Pancreas (tissue), 10 donors: Measurements from ENCODE around the gene F7. TPM values are rescaled to one million over a fixed set of nuclear protein-coding genes. Genes with fewer than 3 reads are reported as not detected.

Source experiments
- ATAC-seq, 4 donors: fragments of 200-7000 bp; cut with Tn5 transposase; one replicate each; pipeline versions ENCODE4 v1.8.0 to v1.9.1; 2020; ENCODE audit warnings: mild to moderate bottlenecking in 4 of 4, moderate library complexity in 4 of 4
- DNase-seq, 6 donors: peaks; one replicate each; pipeline ENCODE4 v3.0.0-alpha.2; 2020
- FAIRE-seq: peaks from 2 replicates; lab custom pipeline; 2012; peaks lifted over from hg19 to GRCh38; lab: Jason Lieb, UNC
- H3K27ac ChIP-seq, 4 donors: fragments of 200-600 bp; sonication (generic); 1 replicate in 3 of 4; 2 replicates in 1 of 4; pipeline versions ENCODE4 v1.5.0 to v1.8.0; 2020
- H3K27me3 ChIP-seq, 4 donors: fragments of 200-600 bp; one replicate each; pipeline ENCODE4 v1.8.0; 2021
- H3K36me3 ChIP-seq, 3 donors: fragments of 200-600 bp; sonication (generic) in 1 of 3; one replicate each; pipeline versions ENCODE4 v1.5.0 to v1.8.0; 2020 to 2021
- H3K4me1 ChIP-seq, 3 donors: fragments of 200-600 bp; one replicate each; pipeline ENCODE4 v1.8.0; 2021
- H3K4me3 ChIP-seq, 4 donors: fragments of 200-600 bp; sonication (generic) in 2 of 4; one replicate each; pipeline versions ENCODE4 v1.5.0 to v1.8.0; 2020 to 2021
- H3K9me3 ChIP-seq, 4 donors: fragments of 200-600 bp; one replicate each; pipeline ENCODE4 v1.8.0; 2021
- WGBS, 2 donors: extraction: QIAGEN DNeasy Blood & Tissue Kit; methylation state at CpG; one replicate each; pipeline ENCODE4 v1.1.7; 2013; 5-methylcytosine and 5-hydroxymethylcytosine counted together
- intact Hi-C, 3 donors: fragments of 100-400 bp; cut with DNase I; formaldehyde crosslinking; loops; one replicate each; pipeline versions ENCODE4 v1.11.1 to v1.14.2; 2022
- polyA plus RNA-seq, 2 donors: library from polyadenylated mRNA; stranded (reverse); fragments of 200-250 nt; gene quantifications; one replicate each; pipeline ENCODE4 v1.2.3, GENCODE V29; 2013
- total RNA-seq, 6 donors: library from RNA; stranded (reverse); fragmentation: NEBNext Ultra II Directional in 4 of 6; extraction: Animal tissue kit (Norgen Biotek cat#: 25700) in 4 of 6; gene quantifications; one replicate each; pipeline versions ENCODE4 v1.2.1 to v1.2.4, GENCODE V29; 2021 to 2023
- TF ChIP-seq, protein P1 (sequence below), 4 donors: fragments of 200-600 bp; sonication (generic) in 3 of 4; IDR thresholded peaks; one replicate each; pipeline versions ENCODE4 v1.5.0 to v1.8.0; 2021; ENCODE audit warnings: antibody characterized with exemption in 4 of 4
- donor health status: healthy with polysubstance abuse.
- donor health status: DM: no; HTN: no; CAD: no; lungs with moderate emphysema.
- donor health status: DM: no; HTN: no; CAD: no.
- donor health status: control.
- donor health status: control.
- donor health status: Bipolar disorder and iron deficiency.
- donor health status: DM: yes; HTN: yes; CAD: no.
- donor health status: DM: no; HTN: no; CAD: no.
- donor health status: DM: no; HTN: no; CAD: no.
- donor health status: DM: yes; HTN: yes; CAD: no.

The F7 gene
- total and polyA plus RNA-seq, 8 donors, result 0.13 to 0.96 (median 0.23) TPM; not detected in 2

DNA sequence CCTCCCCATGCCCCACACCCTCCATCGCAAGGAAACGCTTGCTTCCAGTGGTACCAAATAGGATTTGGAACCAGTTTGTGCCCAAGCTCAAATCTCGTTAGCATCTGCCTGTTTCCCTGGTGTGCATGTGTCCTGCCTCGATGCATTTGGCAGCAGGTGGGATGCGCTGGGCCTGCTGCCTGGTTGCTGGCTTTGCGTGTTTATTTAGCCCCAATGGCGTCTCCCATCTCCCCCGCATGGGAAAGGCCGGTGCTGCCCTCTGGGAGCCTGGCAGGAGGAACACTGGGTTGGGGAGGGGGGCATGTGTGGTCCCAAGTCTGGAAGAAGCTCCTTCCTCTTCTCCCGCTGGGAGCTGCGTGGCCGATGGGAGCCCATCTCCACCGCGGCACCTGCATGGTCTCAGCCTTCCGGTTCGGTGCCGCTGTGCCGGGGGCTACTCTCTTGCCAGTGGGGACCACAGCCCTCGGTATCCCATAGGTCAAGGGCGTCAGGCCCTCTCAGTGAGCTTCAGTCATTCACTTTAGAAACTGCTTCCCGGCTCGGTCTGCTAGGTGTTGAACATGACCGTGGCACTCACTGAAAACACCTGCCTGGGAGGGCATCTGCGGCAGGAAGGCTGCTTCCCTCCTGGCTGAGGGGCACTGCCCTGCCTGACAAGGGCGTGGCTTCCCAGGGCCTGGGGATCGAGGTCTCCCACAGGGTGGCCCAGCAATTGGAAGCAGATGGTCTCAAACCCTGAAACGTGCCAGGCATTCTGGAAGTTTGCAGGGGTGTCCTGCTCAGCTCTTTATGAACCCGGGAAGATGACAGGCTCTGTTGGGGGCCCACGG lies 11.8 kb upstream of the F7 start:
- intact Hi-C loops, result no loop called here
- TF ChIP-seq, protein P1, sequence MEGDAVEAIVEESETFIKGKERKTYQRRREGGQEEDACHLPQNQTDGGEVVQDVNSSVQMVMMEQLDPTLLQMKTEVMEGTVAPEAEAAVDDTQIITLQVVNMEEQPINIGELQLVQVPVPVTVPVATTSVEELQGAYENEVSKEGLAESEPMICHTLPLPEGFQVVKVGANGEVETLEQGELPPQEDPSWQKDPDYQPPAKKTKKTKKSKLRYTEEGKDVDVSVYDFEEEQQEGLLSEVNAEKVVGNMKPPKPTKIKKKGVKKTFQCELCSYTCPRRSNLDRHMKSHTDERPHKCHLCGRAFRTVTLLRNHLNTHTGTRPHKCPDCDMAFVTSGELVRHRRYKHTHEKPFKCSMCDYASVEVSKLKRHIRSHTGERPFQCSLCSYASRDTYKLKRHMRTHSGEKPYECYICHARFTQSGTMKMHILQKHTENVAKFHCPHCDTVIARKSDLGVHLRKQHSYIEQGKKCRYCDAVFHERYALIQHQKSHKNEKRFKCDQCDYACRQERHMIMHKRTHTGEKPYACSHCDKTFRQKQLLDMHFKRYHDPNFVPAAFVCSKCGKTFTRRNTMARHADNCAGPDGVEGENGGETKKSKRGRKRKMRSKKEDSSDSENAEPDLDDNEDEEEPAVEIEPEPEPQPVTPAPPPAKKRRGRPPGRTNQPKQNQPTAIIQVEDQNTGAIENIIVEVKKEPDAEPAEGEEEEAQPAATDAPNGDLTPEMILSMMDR (IDR thresholded peaks at IDR 0.05), result no peak
- Histone ChIP-seq H3K4me3 (no peak overlapping the region), H3K9me3 (no peaks in the 10 kb centered on the region), H3K27ac (no peak overlapping the region), H3K4me1 (no peaks in the 10 kb centered on the region), H3K36me3 (peaks cover 0 to 13% (median 0%) of the 10 kb centered on the region in 3 donors), H3K27me3 (no peaks in the 10 kb centered on the region)
- DNase-seq (peak in 2 of 6 donors; percentile 13 to 53), ATAC-seq (no peak), FAIRE-seq (no peak)
- 82 to 85% methylated on average over 29 of the region's 29 CpGs for WGBS, 2 donors

DNA sequence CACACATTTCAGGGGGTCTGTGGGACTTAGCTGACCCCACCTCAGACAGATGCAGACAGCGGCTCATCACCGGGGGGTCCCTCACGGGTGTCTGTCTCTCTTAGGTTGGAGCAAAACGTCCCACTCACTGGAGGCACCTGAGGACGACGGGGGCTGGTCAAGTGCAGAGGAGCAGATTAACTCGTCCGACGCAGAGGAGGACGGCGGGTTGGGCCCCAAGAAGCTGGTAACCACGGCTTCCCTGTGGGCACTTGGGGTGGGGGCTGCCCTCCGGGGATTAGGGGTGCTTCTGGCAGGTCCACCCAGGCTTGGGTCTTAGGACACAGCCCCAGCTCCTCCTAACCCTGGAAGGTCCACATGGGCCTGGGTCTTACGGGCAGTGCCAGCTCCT lies 11.2 kb upstream of the F7 start:
- Histone ChIP-seq H3K27me3 (no peaks in the 10 kb centered on the region), H3K4me1 (no peaks in the 10 kb centered on the region), H3K4me3 (no peak overlapping the region), H3K27ac (no peak overlapping the region), H3K36me3 (peaks cover 0 to 10% (median 0%) of the 10 kb centered on the region in 3 donors), H3K9me3 (no peaks in the 10 kb centered on the region)
- intact Hi-C loops, result no loop called here
- 85 to 92% methylated on average over 14 of the region's 14 CpGs for WGBS, 2 donors
- TF ChIP-seq, protein P1 (IDR thresholded peaks at IDR 0.05), result no peak
- no peak for FAIRE-seq
- ATAC-seq, result no peak
- peak in 2 of 6 donors; percentile 15 to 45 for DNase-seq

DNA sequence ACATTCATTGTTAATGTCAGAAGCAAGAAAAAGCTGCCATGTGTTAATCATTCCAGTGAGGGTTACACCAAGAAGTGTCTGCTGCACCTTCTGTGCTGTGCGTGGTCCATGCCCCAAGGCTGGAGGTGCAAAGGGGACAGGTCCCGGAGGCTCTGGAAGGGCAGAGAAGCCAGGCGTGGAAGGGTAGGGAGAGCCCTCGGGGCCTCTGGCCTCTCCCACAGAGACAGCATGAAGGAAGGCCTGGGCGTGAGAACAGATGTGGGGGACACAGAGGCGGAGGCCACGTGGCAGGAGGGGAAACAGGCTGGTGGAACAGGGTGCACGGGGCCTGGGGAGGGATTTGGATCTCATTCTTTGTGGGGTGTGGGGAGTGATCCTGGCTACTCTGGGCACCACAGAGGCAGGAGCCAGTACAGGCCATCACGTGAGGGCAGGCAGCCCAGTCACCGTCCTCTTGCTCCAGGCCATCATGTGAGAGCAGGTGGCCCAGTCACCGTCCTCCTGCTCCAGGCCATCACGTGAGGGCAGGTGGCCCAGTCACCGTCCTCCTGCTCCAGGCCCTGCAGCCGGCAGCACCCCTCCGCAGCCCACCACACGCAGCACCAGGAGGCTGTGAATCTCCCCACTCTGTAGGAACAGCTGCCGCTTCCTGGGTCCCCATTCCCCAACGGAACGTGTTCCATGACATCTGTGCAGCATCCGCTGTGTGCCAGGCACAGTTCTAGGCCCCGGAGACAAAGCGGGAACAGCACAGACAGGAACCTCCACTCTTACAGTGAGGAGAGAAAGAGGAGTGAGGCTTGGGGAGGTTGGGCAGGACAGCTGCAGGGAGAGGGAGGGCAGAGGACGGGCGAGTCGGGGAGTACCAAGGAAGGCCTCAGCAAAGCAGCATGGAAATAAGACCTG lies 10.2 kb upstream of the F7 start:
- intact Hi-C loops, result no loop called here
- 90 to 95% methylated on average over 25 of the region's 25 CpGs for WGBS, 2 donors
- H3K4me1 ChIP-seq, result no peaks in the 10 kb centered on the region
- DNase-seq (peak in 2 of 6 donors; percentile 3 to 37), ATAC-seq (no peak), FAIRE-seq (no peak)
- no peak overlapping the region for H3K4me3 ChIP-seq
- H3K27ac ChIP-seq, result no peak overlapping the region
- H3K36me3 ChIP-seq, result peaks cover 0 to under 1% (median 0%) of the 10 kb centered on the region in 3 donors
- no peaks in the 10 kb centered on the region for H3K9me3 ChIP-seq
- no peaks in the 10 kb centered on the region for H3K27me3 ChIP-seq
- TF ChIP-seq, protein P1 (IDR thresholded peaks at IDR 0.05), result no peak

DNA sequence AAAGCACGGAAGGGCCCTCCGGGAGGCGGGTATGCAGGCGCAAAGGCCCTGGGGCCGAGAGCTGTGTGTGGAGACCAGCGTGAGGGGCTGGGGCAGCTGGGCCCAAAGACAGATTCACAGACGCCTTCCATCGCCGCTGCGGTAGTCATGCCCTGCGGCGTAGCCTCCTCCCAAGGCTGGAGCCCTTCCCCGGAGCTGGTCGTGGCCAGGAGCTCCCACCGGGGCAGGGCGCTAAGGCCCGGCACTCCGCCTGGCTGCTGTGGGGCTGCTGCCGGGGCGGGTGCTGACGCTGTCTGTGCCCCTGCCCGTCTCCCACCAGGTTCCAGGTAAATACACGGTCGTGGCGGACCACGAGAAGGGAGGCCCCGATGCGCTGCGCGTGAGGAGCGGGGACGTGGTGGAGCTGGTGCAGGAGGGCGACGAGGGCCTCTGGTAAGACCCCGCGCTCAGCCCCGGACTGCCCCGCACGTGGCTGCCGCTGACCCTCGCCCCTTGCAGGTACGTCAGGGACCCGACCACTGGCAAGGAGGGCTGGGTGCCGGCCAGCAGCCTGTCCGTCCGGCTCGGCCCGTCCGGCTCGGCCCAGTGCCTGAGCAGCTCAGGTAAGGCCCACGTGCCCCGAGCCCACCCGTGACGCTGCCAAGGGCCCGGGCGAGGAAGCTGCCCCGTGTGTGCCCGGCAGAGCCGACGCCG lies 9.4 kb upstream of the F7 start:
- Histone ChIP-seq H3K27ac (no peak overlapping the region), H3K9me3 (no peaks in the 10 kb centered on the region), H3K4me3 (no peak overlapping the region), H3K36me3 (no peaks in the 10 kb centered on the region), H3K4me1 (no peaks in the 10 kb centered on the region), H3K27me3 (no peaks in the 10 kb centered on the region)
- intact Hi-C loops, result no loop called here
- ATAC-seq, result no peak
- FAIRE-seq, result no peak
- WGBS, 2 donors, result 93 to 94% methylated on average over 58 to 61 of the region's 61 CpGs
- peak in 2 of 6 donors; percentile 34 to 78 for DNase-seq
- TF ChIP-seq, protein P1 (IDR thresholded peaks at IDR 0.05), result no peak
